MM.1S (cell line): ENCODE results near the gene SPDEF.

Source experiments
- CTCF ChIP-seq: fragments of 300-600 bp; sonication (generic); IDR thresholded peaks from 2 replicates; pipeline ENCODE4 v1.5.1; 2016; ENCODE audit warnings: antibody characterized with exemption, low read length, mixed read lengths
- EZH2 ChIP-seq: fragments of 300-600 bp; sonication (generic); optimal IDR thresholded peaks from 2 replicates; pipeline ENCODE3; 2017; ENCODE audit warnings: low read depth, mild to moderate bottlenecking, antibody characterized with exemption, low read length, mixed read lengths
- EZH2phosphoT487 ChIP-seq: fragments of 300-600 bp; sonication (generic); IDR thresholded peaks from 2 replicates; pipeline ENCODE4 v1.6.1; 2018; ENCODE audit warnings: antibody characterized with exemption, low read length

GRCh38 chr6:34564181-34564580, 8.1 kb upstream of the SPDEF start:
- no peak for TF ChIP-seq EZH2phosphoT487
- TF ChIP-seq CTCF, result no peak
- TF ChIP-seq EZH2, result no peak
